HG02870 (cell line): ENCODE data around the gene AXL.
"Not testable (repeated sequence)": the region's sequence is repeated elsewhere in the genome, so short reads cannot be mapped to it uniquely, and the experiment has no call there.

Source experiments
- ATAC-seq: cut with Tn5 transposase; IDR thresholded peaks from one replicate; pipeline ENCODE4 v1.9.1; 2021; ENCODE audit warnings: mild to moderate bottlenecking, moderate library complexity; ENCODE audit not compliant: unreplicated experiment

The AXL gene

GRCh38 chr19:41206456-41206855 is 12.6 kb upstream of the AXL start:
- no peak for ATAC-seq

DNA sequence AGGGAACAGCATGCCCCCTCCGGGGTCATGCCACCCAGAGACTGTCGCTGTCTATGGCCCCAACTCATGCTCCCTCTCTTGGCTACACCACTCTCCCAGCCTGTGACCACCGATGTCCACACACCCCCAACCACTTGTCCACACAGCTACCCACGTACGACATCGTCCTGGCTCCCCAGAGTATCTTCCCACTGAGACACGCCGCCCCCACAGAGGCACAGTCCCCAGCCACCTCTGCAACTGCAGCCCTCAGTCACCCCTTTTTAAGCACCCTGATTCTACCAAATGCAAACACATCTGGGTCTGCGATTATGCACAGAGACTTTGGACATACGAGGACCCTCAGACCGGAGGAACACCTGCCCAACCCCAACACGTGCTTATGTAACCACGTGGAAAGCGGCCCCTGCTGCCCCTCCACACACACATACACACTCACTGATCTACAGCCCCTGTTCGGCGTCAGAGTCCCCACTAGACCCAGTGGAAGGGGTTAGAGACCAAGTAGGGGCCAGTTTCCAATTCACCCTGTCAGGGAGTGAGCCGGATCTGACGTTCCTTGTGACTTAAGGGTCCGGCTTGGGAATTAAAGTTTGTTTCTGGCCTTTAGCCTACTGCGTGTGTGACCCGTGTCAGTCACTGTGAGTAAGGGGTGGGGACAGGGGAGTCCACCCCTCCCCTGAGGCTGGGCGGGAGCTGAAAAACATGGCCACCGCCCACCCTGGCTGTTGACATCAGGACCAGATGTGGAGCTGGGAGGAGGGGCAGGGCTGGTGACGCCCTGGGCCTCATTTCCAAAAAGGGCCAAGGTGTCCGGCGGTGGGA is 11.9 kb upstream of the AXL start:
- no peak for ATAC-seq

GRCh38 chr19:41214161-41214560 is 4.9 kb upstream of the AXL start:
- ATAC-seq: no peak

DNA sequence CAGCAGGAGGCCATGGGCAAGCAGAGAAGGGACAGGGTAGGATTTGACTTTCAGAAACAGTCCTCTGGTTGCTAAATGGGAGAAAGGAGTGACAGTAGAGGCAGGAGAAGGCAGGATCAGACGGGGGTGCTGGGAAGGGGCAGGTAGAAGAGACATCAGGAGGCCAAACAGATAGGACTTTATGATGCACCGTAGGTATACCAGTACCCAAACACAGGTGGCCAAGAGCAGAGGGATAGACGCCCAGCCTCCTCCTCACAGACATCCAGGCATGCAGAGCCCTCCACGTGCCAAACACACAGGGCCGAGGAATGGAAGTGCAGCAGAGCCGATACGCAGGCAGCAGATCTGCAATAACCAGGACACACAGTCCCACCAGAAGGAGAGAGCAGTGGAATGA is 1.3 kb upstream of the AXL start:
- ATAC-seq: no peak

GRCh38 chr19:41218249-41218614 is 791 bp upstream of the AXL start:
- no peak for ATAC-seq

- ATAC-seq: no peak
Observed at GRCh38 chr19:41219924-41220567, 1.0 kb downstream of the AXL start.

- ATAC-seq: no peak
Observed at GRCh38 chr19:41220811-41221210, 1.8 kb downstream of the AXL start.

GRCh38 chr19:41221514-41222205 is 2.6 kb downstream of the AXL start:
- no peak for ATAC-seq

GRCh38 chr19:41222240-41222639 is 3.2 kb downstream of the AXL start:
- no peak for ATAC-seq

- no peak for ATAC-seq
Observed at GRCh38 chr19:41223431-41224234, 4.6 kb downstream of the AXL start.

- no peak for ATAC-seq
Observed at GRCh38 chr19:41224632-41225031, 5.6 kb downstream of the AXL start.

GRCh38 chr19:41225238-41226052 is 6.4 kb downstream of the AXL start:
- no peak for ATAC-seq

GRCh38 chr19:41226053-41226873 is 7.2 kb downstream of the AXL start:
- no peak for ATAC-seq

- ATAC-seq: no peak
Observed at GRCh38 chr19:41226874-41227390, 7.9 kb downstream of the AXL start.

GRCh38 chr19:41228486-41228885 is 9.5 kb downstream of the AXL start:
- ATAC-seq: no peak

DNA sequence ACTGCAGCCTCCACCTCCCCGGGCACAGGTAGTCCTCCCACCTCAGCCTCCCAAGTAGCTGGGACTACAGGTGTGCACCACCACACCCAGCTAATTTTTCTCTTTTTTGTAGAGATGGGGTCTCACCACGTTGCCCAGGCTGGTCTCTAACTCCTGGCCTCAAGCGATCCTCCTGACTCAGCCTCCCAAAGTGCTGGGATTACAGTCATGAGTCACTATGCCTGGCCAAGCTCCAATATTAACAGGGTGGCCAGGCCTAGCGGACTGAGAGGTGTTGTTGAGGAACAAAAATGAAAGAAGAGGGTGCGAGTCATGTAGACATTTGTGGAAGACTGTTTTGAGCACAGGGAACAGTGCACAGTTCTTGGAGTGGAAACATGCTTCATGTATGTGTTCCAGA is 10.3 kb downstream of the AXL start:
- not testable (repeated sequence) for ATAC-seq

- no peak for ATAC-seq
Observed at GRCh38 chr19:41230067-41230857, 11.2 kb downstream of the AXL start.

DNA sequence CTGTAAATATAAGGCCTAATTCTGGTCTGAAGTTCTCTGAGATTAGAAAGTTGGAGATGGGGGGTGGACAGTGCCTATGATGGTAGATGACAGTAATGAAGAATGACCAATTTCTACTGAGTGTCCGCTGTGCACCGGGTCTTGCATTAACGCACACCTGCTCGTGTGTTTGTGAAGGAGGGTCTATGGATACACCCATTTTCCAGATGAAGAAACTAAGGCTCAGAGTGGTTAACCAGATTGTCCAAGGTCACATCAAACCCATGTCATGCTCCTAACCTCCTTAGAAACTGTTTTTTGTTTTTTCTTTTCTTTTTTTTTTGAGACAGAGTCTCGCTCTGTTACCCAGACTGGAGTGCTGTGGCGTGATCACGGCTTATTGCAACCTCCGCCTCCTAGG is 13.7 kb downstream of the AXL start:
- ATAC-seq: no peak
